GM23338 (cell line): ENCODE measurements around the gene FAM25C.
"Not testable (repeated sequence)": the region's sequence is repeated elsewhere in the genome, so short reads cannot be mapped to it uniquely, and the experiment has no call there.

Experiments
- EZH2phosphoT487 ChIP-seq: fragments of 200-600 bp; sonication (generic); IDR thresholded peaks from one replicate; pipeline ENCODE4 v1.8.1; 2018; ENCODE audit warnings: antibody characterized with exemption; ENCODE audit not compliant: unreplicated experiment
- NANOG ChIP-seq: IDR thresholded peaks from 2 replicates; pipeline ENCODE4 v1.6.1; 2016; ENCODE audit warnings: antibody characterized with exemption, borderline replicate concordance
- POLR2AphosphoS5 ChIP-seq: IDR thresholded peaks from 2 replicates; pipeline ENCODE4 v1.6.1; 2016; ENCODE audit warnings: antibody characterized with exemption, low read depth
- TF ChIP-seq, protein P1 (sequence below), 2 experiments: fragments of 200-600 bp in 1 of 2; sonication (generic) in 1 of 2; conservative IDR thresholded peaks; 2 replicates each; pipeline versions ENCODE4 v1.5.1 to v1.6.1; 2016 to 2017; ENCODE audit warnings: antibody characterized with exemption in 2 of 2, low read depth in 2 of 2, mild to moderate bottlenecking in 2 of 2, moderate library complexity in 1 of 2
- TF ChIP-seq, protein P2 (sequence below): IDR thresholded peaks from one replicate; pipeline ENCODE4 v1.6.1; 2018; ENCODE audit warnings: antibody characterized with exemption; ENCODE audit not compliant: unreplicated experiment

DNA sequence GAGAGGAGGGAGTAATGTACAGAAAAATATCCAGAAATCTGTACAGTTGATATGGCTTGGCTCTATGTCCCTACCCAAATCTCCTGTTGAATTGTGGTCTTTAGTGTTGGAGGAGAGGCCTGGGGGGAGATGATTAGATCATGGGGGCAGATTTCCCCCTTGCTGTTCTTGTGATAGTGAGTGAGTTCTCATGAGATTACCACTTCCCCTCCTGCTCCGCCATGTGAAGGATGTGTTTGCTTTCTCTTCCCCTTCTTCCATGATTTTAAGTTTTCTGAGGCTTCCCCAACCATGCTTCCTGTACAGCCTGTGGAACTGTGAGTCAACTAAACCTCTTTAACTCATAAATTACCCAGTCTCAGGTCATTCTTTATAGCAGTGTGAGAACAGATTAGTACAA lies 52.2 kb downstream of the FAM25C start:
- TF ChIP-seq EZH2phosphoT487, NANOG, POLR2AphosphoS5: not testable (repeated sequence)
- TF ChIP-seq, protein P1, sequence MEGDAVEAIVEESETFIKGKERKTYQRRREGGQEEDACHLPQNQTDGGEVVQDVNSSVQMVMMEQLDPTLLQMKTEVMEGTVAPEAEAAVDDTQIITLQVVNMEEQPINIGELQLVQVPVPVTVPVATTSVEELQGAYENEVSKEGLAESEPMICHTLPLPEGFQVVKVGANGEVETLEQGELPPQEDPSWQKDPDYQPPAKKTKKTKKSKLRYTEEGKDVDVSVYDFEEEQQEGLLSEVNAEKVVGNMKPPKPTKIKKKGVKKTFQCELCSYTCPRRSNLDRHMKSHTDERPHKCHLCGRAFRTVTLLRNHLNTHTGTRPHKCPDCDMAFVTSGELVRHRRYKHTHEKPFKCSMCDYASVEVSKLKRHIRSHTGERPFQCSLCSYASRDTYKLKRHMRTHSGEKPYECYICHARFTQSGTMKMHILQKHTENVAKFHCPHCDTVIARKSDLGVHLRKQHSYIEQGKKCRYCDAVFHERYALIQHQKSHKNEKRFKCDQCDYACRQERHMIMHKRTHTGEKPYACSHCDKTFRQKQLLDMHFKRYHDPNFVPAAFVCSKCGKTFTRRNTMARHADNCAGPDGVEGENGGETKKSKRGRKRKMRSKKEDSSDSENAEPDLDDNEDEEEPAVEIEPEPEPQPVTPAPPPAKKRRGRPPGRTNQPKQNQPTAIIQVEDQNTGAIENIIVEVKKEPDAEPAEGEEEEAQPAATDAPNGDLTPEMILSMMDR (conservative IDR thresholded peaks at IDR 0.05; ENCODE audit: low read depth in 2 of 2), result not testable (repeated sequence)
- TF ChIP-seq, protein P2, sequence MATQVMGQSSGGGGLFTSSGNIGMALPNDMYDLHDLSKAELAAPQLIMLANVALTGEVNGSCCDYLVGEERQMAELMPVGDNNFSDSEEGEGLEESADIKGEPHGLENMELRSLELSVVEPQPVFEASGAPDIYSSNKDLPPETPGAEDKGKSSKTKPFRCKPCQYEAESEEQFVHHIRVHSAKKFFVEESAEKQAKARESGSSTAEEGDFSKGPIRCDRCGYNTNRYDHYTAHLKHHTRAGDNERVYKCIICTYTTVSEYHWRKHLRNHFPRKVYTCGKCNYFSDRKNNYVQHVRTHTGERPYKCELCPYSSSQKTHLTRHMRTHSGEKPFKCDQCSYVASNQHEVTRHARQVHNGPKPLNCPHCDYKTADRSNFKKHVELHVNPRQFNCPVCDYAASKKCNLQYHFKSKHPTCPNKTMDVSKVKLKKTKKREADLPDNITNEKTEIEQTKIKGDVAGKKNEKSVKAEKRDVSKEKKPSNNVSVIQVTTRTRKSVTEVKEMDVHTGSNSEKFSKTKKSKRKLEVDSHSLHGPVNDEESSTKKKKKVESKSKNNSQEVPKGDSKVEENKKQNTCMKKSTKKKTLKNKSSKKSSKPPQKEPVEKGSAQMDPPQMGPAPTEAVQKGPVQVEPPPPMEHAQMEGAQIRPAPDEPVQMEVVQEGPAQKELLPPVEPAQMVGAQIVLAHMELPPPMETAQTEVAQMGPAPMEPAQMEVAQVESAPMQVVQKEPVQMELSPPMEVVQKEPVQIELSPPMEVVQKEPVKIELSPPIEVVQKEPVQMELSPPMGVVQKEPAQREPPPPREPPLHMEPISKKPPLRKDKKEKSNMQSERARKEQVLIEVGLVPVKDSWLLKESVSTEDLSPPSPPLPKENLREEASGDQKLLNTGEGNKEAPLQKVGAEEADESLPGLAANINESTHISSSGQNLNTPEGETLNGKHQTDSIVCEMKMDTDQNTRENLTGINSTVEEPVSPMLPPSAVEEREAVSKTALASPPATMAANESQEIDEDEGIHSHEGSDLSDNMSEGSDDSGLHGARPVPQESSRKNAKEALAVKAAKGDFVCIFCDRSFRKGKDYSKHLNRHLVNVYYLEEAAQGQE, result not testable (repeated sequence)
